SJCRH30 (cell line): ENCODE measurements around the gene MYO7A. TPM values are rescaled to one million over a fixed set of nuclear protein-coding genes. Genes with fewer than 3 reads are reported as not detected.

ENCODE experiments used
- DNase-seq, 2 experiments: peaks; one replicate each; pipeline ENCODE4 v3.0.0-alpha.2; 2015 to 2020
- H3K27ac ChIP-seq: fragments of 250-450 bp; sonication (Bioruptor Pico); 2 replicates; pipeline ENCODE4 v1.5.1; 2020; ENCODE audit warnings: mild to moderate bottlenecking, moderate library complexity
- H3K27me3 ChIP-seq: fragments of 250-450 bp; sonication (Bioruptor Pico); 2 replicates; pipeline ENCODE4 v1.5.1; 2020; ENCODE audit warnings: mild to moderate bottlenecking, moderate library complexity
- H3K36me3 ChIP-seq: fragments of 250-450 bp; sonication (Bioruptor Pico); 2 replicates; pipeline ENCODE4 v1.5.1; 2020; ENCODE audit warnings: mild to moderate bottlenecking, moderate library complexity
- H3K4me1 ChIP-seq: fragments of 250-450 bp; sonication (Bioruptor Pico); 2 replicates; pipeline ENCODE4 v1.5.1; 2020; ENCODE audit warnings: mild to moderate bottlenecking, moderate library complexity
- H3K4me3 ChIP-seq: fragments of 250-450 bp; sonication (Bioruptor Pico); 2 replicates; pipeline ENCODE4 v1.5.1; 2020; ENCODE audit warnings: mild to moderate bottlenecking, moderate library complexity
- H3K9me3 ChIP-seq: fragments of 250-450 bp; sonication (Bioruptor Pico); replicated peaks from 2 replicates; pipeline ENCODE4 v1.5.1; 2020; ENCODE audit warnings: mild to moderate bottlenecking, moderate library complexity
- total RNA-seq: library from RNA; depleted of rRNA; stranded (reverse); fragments of >200 nt; shearing (Covaris generic); gene quantifications from 2 replicates; pipeline ENCODE4 v1.2.3, GENCODE V29; 2014

MYO7A gene
- total RNA-seq, 1 experiment from 2014 or later: 4.5 TPM

GRCh38 chr11:77126156-77126775 is 1.8 kb upstream of the MYO7A start:
- no peak overlapping the region for H3K4me3 ChIP-seq
- H3K27ac ChIP-seq: no peak overlapping the region
- no peak for DNase-seq
- no peaks in the 10 kb centered on the region for H3K27me3 ChIP-seq
- no peaks in the 10 kb centered on the region for H3K36me3 ChIP-seq
- no peaks in the 10 kb centered on the region for H3K9me3 ChIP-seq
- peaks cover 3% of the 10 kb centered on the region for H3K4me1 ChIP-seq

- H3K4me1 ChIP-seq: peaks cover 4% of the 10 kb centered on the region
- no peaks in the 10 kb centered on the region for H3K36me3 ChIP-seq
- H3K27me3 ChIP-seq: no peaks in the 10 kb centered on the region
- peak overlapping the region; percentile 45 for H3K4me3 ChIP-seq
- no peak for DNase-seq
- H3K9me3 ChIP-seq: no peaks in the 10 kb centered on the region
- no peak overlapping the region for H3K27ac ChIP-seq
These were observed 1.2 kb upstream of the MYO7A start for GRCh38 chr11:77126861-77127234.

GRCh38 chr11:77127235-77127911 is 673 bp upstream of the MYO7A start:
- Histone ChIP-seq H3K36me3 (no peaks in the 10 kb centered on the region), H3K9me3 (no peaks in the 10 kb centered on the region), H3K4me3 (peak overlapping the region; percentile 45), H3K27me3 (no peaks in the 10 kb centered on the region), H3K4me1 (peaks cover 4% of the 10 kb centered on the region), H3K27ac (no peak overlapping the region)
- peak; percentile 36 to 70 for DNase-seq

- Histone ChIP-seq H3K4me3 (no peak overlapping the region), H3K4me1 (peaks cover 4% of the 10 kb centered on the region), H3K27ac (no peak overlapping the region), H3K36me3 (no peaks in the 10 kb centered on the region), H3K9me3 (no peaks in the 10 kb centered on the region), H3K27me3 (no peaks in the 10 kb centered on the region)
- DNase-seq: no peak
These were observed 1.2 kb downstream of the MYO7A start for GRCh38 chr11:77129069-77129841.

GRCh38 chr11:77129842-77130756 is 2.1 kb downstream of the MYO7A start:
- H3K27me3 ChIP-seq: no peaks in the 10 kb centered on the region
- H3K27ac ChIP-seq: no peak overlapping the region
- H3K9me3 ChIP-seq: no peaks in the 10 kb centered on the region
- DNase-seq: no peak
- peaks cover 4% of the 10 kb centered on the region for H3K4me1 ChIP-seq
- no peaks in the 10 kb centered on the region for H3K36me3 ChIP-seq
- H3K4me3 ChIP-seq: no peak overlapping the region

- H3K9me3 ChIP-seq: no peaks in the 10 kb centered on the region
- no peaks in the 10 kb centered on the region for H3K36me3 ChIP-seq
- DNase-seq: peak in 1 of 2 experiments; percentile 28
- H3K4me1 ChIP-seq: peaks cover 4% of the 10 kb centered on the region
- no peaks in the 10 kb centered on the region for H3K27me3 ChIP-seq
- no peak overlapping the region for H3K4me3 ChIP-seq
- no peak overlapping the region for H3K27ac ChIP-seq
These were observed 2.9 kb downstream of the MYO7A start for GRCh38 chr11:77130763-77131513.

GRCh38 chr11:77131560-77131959 is 3.5 kb downstream of the MYO7A start:
- H3K27ac ChIP-seq: no peak overlapping the region

GRCh38 chr11:77135069-77135468 is 7.0 kb downstream of the MYO7A start:
- no peaks in the 10 kb centered on the region for H3K36me3 ChIP-seq

More at GRCh38 chr11:77131560-77131959, 3.5 kb downstream of the MYO7A start:
- peaks cover 4% of the 10 kb centered on the region for H3K4me1 ChIP-seq
- no peaks in the 10 kb centered on the region for H3K9me3 ChIP-seq
- no peaks in the 10 kb centered on the region for H3K36me3 ChIP-seq
- no peaks in the 10 kb centered on the region for H3K27me3 ChIP-seq
- DNase-seq: no peak
- no peak overlapping the region for H3K4me3 ChIP-seq

GRCh38 chr11:77136074-77136473 is 8.0 kb downstream of the MYO7A start:
- no peak for DNase-seq
- Histone ChIP-seq H3K27ac (no peak overlapping the region), H3K9me3 (no peaks in the 10 kb centered on the region), H3K36me3 (no peaks in the 10 kb centered on the region), H3K27me3 (no peaks in the 10 kb centered on the region), H3K4me3 (no peak overlapping the region), H3K4me1 (peaks cover 21% of the 10 kb centered on the region)

More at GRCh38 chr11:77135069-77135468, 7.0 kb downstream of the MYO7A start:
- Histone ChIP-seq H3K4me3 (no peak overlapping the region), H3K9me3 (no peaks in the 10 kb centered on the region), H3K27me3 (no peaks in the 10 kb centered on the region), H3K4me1 (peaks cover 13% of the 10 kb centered on the region), H3K27ac (no peak overlapping the region)
- no peak for DNase-seq

GRCh38 chr11:77136784-77137420 is 8.9 kb downstream of the MYO7A start:
- H3K4me1 ChIP-seq: peaks cover 26% of the 10 kb centered on the region
- no peak for DNase-seq
- H3K27me3 ChIP-seq: no peaks in the 10 kb centered on the region

GRCh38 chr11:77137421-77137820 is 9.4 kb downstream of the MYO7A start:
- Histone ChIP-seq H3K27me3 (no peaks in the 10 kb centered on the region), H3K4me1 (peaks cover 28% of the 10 kb centered on the region), H3K36me3 (no peaks in the 10 kb centered on the region), H3K9me3 (no peaks in the 10 kb centered on the region), H3K27ac (no peak overlapping the region), H3K4me3 (no peak overlapping the region)
- no peak for DNase-seq

More at GRCh38 chr11:77136784-77137420, 8.9 kb downstream of the MYO7A start:
- Histone ChIP-seq H3K4me3 (no peak overlapping the region), H3K36me3 (no peaks in the 10 kb centered on the region), H3K9me3 (no peaks in the 10 kb centered on the region), H3K27ac (no peak overlapping the region)

- H3K4me3 ChIP-seq: no peak overlapping the region
- H3K36me3 ChIP-seq: no peaks in the 10 kb centered on the region
- no peaks in the 10 kb centered on the region for H3K9me3 ChIP-seq
- H3K4me1 ChIP-seq: peaks cover 28% of the 10 kb centered on the region
- DNase-seq: no peak
- H3K27ac ChIP-seq: no peak overlapping the region
- no peaks in the 10 kb centered on the region for H3K27me3 ChIP-seq
These were observed 10.1 kb downstream of the MYO7A start for GRCh38 chr11:77138106-77138649.

GRCh38 chr11:77139201-77139600 is 11.2 kb downstream of the MYO7A start:
- Histone ChIP-seq H3K27me3 (no peaks in the 10 kb centered on the region), H3K36me3 (no peaks in the 10 kb centered on the region), H3K4me1 (peaks cover 28% of the 10 kb centered on the region), H3K4me3 (no peak overlapping the region), H3K9me3 (no peaks in the 10 kb centered on the region), H3K27ac (no peak overlapping the region)
- no peak for DNase-seq
